Astrocyte of the cerebellum (primary cell): ENCODE results near the gene USP32.

Source experiments
- DNase-seq: peaks from one replicate; pipeline ENCODE4 v3.0.0-alpha.2; 2011; ENCODE audit warnings: low read depth
- H3K4me3 ChIP-seq: 2 replicates; pipeline ENCODE4 v1.5.1; 2011; ENCODE audit warnings: mild to moderate bottlenecking, low read depth, low read length, moderate library complexity
- CTCF ChIP-seq: IDR thresholded peaks from 2 replicates; pipeline ENCODE4 v1.5.1; 2012; ENCODE audit warnings: low read length, low read depth, moderate library complexity, mild to moderate bottlenecking; ENCODE audit errors: missing control alignments
- in situ Hi-C: cut with HindIII; loops from 2 replicates; pipeline ENCODE4 v1.10.0; 2017; ENCODE audit warnings: low sequenced_read_pairs

USP32 gene

GRCh38 chr17:60174035-60174434 is 217.9 kb downstream of the USP32 start:
- in situ Hi-C loops = no loop called here
- H3K4me3 ChIP-seq = no peak overlapping the region
- TF ChIP-seq CTCF = no peak
- DNase-seq = no peak

- in situ Hi-C loops = no loop called here
- TF ChIP-seq CTCF = no peak
- no peak overlapping the region for H3K4me3 ChIP-seq
- no peak for DNase-seq
Observed at GRCh38 chr17:60173304-60173819, 218.6 kb downstream of the USP32 start.

GRCh38 chr17:60171753-60172079 is 220.2 kb downstream of the USP32 start:
- H3K4me3 ChIP-seq = no peak overlapping the region
- in situ Hi-C loops = no loop called here
- no peak for TF ChIP-seq CTCF
- no peak for DNase-seq

GRCh38 chr17:60170835-60171752 is 220.8 kb downstream of the USP32 start:
- no peak for DNase-seq
- H3K4me3 ChIP-seq = no peak overlapping the region
- in situ Hi-C loops = no loop called here
- no peak for TF ChIP-seq CTCF

- DNase-seq = no peak
- TF ChIP-seq CTCF = no peak
- in situ Hi-C loops = no loop called here
- H3K4me3 ChIP-seq = no peak overlapping the region
Observed at GRCh38 chr17:60169921-60170817, 221.8 kb downstream of the USP32 start.

- DNase-seq = no peak
- no peak overlapping the region for H3K4me3 ChIP-seq
- in situ Hi-C loops = no loop called here
- no peak for TF ChIP-seq CTCF
Observed at GRCh38 chr17:60168654-60169053, 223.3 kb downstream of the USP32 start.
